HG02610 (cell line): Measurements from ENCODE around the gene SYNPO2.
"Not testable (repeated sequence)": the region's sequence is repeated elsewhere in the genome, so short reads cannot be mapped to it uniquely, and the experiment has no call there.

Experiments
- ATAC-seq: cut with Tn5 transposase; IDR thresholded peaks from one replicate; pipeline ENCODE4 v1.9.1; 2021; ENCODE audit warnings: mild to moderate bottlenecking, moderate library complexity; ENCODE audit not compliant: unreplicated experiment

The SYNPO2 gene

DNA sequence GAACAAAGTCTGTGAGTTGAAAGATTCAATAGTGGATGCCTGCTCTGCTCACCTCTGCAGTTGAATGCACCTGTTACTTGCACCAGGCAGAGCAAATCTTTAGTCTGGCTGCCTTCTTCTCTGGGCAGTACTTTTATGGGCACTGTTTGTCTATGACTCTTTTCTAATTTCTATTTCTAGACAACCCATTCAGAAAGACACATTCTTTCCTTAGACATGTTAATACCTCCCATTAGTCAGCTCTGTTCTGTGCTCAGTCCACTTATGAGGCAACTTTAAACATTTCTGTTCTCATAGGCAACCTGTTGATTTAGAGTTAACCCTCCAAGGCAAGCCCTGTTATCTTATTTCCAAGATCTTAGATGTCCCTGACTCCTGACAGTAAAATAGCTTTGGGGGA is 108.9 kb downstream of the SYNPO2 start:
- ATAC-seq: no peak

GRCh38 chr4:118999919-119000318 is 111.3 kb downstream of the SYNPO2 start:
- ATAC-seq: no peak

DNA sequence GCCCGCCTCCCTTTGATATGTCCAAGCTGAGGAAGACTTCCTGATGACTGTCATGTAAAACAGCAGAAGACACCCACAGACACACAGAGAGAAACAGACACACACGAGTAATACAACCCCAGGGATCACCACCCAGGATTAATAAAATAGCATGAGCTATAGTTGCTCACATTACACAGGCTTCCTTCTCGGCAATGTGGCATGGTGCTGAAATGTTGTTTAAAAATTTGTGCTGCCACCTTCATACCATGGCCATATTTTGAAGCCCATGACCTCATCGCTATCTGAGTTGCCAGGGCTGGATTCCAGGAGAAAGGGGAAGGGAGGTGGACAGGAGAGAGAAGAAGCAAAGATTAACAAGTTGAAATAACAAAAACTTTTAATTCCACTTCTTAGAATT is 111.7 kb downstream of the SYNPO2 start:
- ATAC-seq: no peak

DNA sequence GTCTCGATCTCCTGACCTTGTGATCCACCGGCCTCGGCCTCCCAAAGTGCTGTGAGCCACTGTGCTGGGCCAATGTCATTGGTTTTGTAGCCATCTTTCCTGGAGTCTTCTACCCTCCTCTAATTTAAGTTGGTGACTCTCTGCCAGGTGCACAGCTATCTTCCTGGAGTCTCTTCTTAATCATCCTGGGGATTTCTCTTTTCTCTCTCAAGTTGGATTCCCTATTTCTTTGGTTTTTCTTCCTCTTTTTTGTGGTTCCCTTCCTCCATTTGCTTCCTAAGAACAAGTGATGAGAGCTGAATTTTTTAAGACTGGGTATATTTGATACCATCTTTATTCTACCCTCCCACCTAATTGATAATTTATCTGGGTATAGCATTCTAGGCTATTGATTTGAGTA is 113.8 kb downstream of the SYNPO2 start:
- ATAC-seq: no peak

- not testable (repeated sequence) for ATAC-seq
Measured at GRCh38 chr4:119003001-119003400, 114.3 kb downstream of the SYNPO2 start.

DNA sequence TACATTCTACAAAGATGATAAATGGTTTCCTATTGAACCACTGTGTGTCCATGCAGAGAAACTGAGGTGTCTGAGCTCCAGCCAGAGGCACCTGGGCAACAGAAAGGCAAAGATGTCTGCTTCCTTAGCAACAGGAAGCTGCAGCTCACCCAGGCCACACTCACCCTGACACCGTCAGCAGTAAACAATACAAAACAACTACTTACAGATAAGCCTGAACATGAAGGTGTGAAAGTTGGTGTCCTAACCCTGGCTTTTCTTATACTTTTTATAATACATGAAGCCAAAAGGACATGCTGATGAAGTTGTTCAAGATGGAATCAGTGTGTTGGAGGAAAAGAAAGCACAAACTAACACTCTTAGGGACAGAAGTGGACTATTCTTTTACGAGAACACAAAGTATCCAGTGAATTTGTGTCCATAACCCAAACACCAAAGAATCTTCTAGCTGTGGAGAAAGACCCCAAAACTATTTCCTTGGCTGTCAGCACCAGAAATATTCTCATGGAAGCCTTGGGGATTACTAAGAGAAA is 117.3 kb downstream of the SYNPO2 start:
- ATAC-seq: no peak

- no peak for ATAC-seq
Measured at GRCh38 chr4:119008761-119009160, 120.1 kb downstream of the SYNPO2 start.

DNA sequence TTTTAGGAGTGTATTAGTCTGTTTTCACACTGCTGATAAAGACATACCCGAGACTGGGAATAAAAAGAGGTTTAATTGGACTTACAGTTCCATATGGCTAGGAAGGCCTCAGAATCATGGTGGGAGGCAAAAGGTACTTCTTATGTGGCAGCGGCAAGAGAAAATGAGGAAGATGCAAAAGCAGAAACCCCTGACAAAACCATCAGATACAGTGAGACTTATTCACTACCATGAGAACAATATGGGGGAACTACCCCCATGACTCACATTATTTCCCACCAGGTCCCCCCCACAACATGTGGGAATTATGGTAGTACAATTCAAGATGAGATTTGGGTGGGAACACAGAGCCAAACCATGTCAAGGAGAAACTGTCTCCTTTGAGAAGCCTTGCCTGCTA is 121.6 kb downstream of the SYNPO2 start:
- ATAC-seq: not testable (repeated sequence)

- ATAC-seq: no peak
Measured at GRCh38 chr4:119010909-119011606, 122.4 kb downstream of the SYNPO2 start.

GRCh38 chr4:119011607-119011988 is 122.9 kb downstream of the SYNPO2 start:
- ATAC-seq: no peak

- no peak for ATAC-seq
Measured at GRCh38 chr4:119014658-119015057, 126.0 kb downstream of the SYNPO2 start.

DNA sequence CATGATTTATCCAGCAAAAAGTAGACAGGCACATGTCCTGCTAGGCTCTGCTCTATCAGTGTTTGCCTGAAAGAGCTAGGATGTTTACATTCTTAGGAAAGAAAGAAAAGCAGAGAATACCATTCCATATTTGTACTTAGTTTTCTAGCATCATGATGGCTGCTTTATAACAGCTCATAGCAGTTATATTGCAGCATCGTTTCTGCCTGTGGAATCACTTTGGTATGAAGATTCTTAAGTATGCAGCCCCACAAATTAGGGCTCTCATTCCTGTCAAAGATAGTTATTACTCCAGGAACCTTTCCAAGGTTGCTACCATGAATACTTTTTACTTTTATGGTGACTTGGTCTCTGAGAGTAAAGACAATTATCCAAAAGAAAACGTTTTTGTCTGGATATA is 128.0 kb downstream of the SYNPO2 start:
- ATAC-seq: no peak

GRCh38 chr4:119017636-119018035 is 129.0 kb downstream of the SYNPO2 start:
- ATAC-seq: no peak

DNA sequence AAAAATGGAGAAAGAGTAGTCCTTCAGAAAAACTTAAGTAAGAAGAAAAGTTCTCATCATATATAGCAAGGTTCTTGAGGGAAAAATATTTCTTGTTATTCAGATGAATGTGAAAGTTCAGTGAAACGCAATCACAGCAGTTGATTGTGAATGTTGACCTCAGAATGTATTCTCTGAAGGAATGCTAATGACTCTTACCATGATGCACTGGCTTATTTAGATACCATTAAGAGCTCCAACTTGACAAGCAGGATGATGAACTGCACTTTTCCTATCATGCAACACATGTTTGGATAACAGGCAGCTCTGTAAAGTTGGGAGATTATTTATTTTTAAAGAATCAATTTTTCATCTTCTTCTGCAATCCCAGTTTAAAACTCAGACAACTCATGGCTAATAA is 131.5 kb downstream of the SYNPO2 start:
- no peak for ATAC-seq

DNA sequence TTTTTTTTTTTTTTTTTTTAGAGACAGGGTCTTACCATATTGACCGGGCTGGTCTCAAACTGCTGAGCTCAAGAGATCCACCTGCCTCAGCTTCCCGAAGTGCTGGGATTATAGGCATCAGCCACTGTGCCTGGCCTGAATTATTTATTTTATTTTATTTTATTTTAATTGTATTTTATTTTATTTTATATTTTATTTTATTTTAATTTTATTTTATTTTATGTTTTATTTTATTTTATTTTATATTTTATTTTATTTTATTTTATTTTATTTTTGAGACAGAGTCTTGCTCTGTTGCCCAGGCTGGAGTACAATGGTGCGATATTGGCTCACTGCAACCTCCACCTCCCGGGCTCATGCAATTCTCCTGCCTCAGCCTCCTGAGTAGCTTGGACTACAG is 133.9 kb downstream of the SYNPO2 start:
- ATAC-seq: not testable (repeated sequence)

DNA sequence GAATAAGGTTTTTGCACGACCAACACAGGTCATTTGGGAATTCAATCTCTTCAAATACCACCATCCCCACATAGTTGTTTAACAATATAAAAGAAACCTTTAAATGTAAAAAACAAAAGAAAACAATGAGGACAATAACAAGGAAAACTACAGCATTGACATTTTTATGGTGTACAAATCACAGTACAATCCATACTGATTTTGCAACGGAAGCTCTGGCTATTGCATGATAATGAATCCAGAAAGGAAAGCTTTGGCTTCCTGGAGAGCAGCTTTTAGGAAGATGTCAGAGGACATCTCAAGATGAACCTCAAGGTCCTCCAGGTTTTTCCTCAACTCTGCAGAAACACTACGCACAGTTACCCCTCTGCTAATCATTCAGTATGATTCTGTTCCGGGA is 135.4 kb downstream of the SYNPO2 start:
- ATAC-seq: no peak

DNA sequence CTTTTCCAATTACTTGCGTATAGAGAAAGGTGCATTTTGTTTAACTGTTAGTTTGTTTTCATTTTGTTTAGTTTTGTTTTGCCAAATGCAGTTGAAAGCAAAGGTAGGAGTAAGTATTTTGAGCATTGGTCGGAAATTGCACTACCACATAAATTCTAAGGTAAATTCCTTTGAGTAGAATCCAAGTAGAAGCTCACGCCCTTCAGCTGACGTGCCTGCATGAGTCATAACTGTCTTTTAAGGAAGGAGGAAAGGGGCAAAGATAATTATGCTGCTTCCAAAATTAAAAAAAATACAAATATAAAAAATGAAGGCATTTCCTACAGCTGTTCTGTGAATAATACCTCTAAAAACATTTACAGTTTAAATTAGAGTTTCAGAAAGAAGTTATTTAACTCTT is 136.8 kb downstream of the SYNPO2 start:
- no peak for ATAC-seq

- ATAC-seq: no peak
Measured at GRCh38 chr4:119025916-119026661, 137.4 kb downstream of the SYNPO2 start.

- ATAC-seq: no peak
Measured at GRCh38 chr4:119026662-119027444, 138.2 kb downstream of the SYNPO2 start.

DNA sequence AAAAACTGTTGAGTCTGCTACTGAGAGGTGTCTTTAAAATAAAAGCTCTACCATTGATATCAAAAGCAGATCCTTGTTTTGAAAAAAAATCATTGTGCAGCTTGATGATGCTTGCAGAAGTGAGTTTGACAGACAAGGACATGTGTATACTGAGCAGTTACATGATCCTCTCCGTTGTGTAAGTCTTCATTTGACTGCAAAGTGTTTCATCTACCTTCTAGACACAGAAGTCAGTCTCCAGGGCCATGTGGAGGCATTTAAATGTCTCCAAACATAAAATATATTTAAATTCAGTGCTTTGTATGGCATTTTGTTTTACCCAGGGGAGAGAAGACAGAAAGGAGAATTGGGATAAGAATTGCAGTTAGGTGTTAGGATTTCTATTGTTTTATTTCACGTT is 139.2 kb downstream of the SYNPO2 start:
- ATAC-seq: no peak

GRCh38 chr4:119028296-119028695 is 139.6 kb downstream of the SYNPO2 start:
- ATAC-seq: no peak
